ENCODE measurements around the gene AUNIP. TPM values are rescaled to one million over a fixed set of nuclear protein-coding genes. Genes with fewer than 3 reads are reported as not detected.

AUNIP gene
- polyA plus RNA-seq, 2 of the 4 experiments (the other 2 are of a cell fraction), result 6.5 to 8.4 TPM

GRCh38 chr1:25854554-25854953 lies 4.7 kb downstream of the AUNIP start:
- DNase-seq (ENCODE audit: low read depth in 1 of 2, low spot score in 1 of 2), result no peak
- ChIA-PET POLR2A (no interaction called here), CTCF (interaction anchor here (1.1 kb wide), 1 partner anchor 41 kb away, joined by 3 read pairs; no protein-coding TSS in a partner anchor)
- Histone ChIP-seq H3K4me1 (0 out of 3 replicates have a peak, but pooled peaks cover 7% of the 10 kb centered on the region), H3K4me2 (no peak overlapping the region), H3K4me3 (no peak overlapping the region), H3K27ac (no peak overlapping the region), H3K9me3 (no peaks in the 10 kb centered on the region)
- WGBS (ENCODE audit: missing lambda C conversion rate), result 91% methylated on average over 2 of the region's 2 CpGs
- TF ChIP-seq FOSB (CRISPR knock-in tag; IDR thresholded peaks at IDR 0.05), result no peak
- no peak for TF ChIP-seq RNF2 (IDR thresholded peaks at IDR 0.05; ENCODE audit: borderline replicate concordance, low read depth)
- no peak for TF ChIP-seq HOXA7 (CRISPR knock-in tag; IDR thresholded peaks at IDR 0.05)
- no peak for TF ChIP-seq JUN (IDR thresholded peaks at IDR 0.05)
- no peak for TF ChIP-seq CHD2 (IDR thresholded peaks at IDR 0.05; ENCODE audit: low read length, partially characterized antibody)
- TF ChIP-seq KDM1A (IDR thresholded peaks at IDR 0.05; ENCODE audit: low read depth), result no peak
- TF ChIP-seq BHLHE40 (IDR thresholded peaks at IDR 0.05; ENCODE audit: low read depth, low read length), result no peak
- FAIRE-seq, result no peak
- ATAC-seq, result no peak

- POLR2A ChIA-PET, result no interaction called here
- DNase-seq (ENCODE audit: low read depth in 1 of 2, low spot score in 1 of 2) (no peak), ATAC-seq (no peak), FAIRE-seq (no peak)
- Histone ChIP-seq H3K4me1 (no peaks in the 10 kb centered on the region), H3K4me2 (no peak overlapping the region), H3K27ac (no peak overlapping the region), H3K9me3 (no peaks in the 10 kb centered on the region), H3K4me3 (no peak overlapping the region)
- TF ChIP-seq EHF (CRISPR knock-in tag; IDR thresholded peaks at IDR 0.05) (no peak), ESRRA (IDR thresholded peaks at IDR 0.05; ENCODE audit: borderline replicate concordance, low read length) (no peak), HMGXB4 (CRISPR knock-in tag; IDR thresholded peaks at IDR 0.05; ENCODE audit: borderline replicate concordance) (no peak), FOXS1 (CRISPR knock-in tag; IDR thresholded peaks at IDR 0.05) (no peak), FOSB (CRISPR knock-in tag; IDR thresholded peaks at IDR 0.05) (no peak), USF2 (IDR thresholded peaks at IDR 0.05) (no peak), RFX5 (IDR thresholded peaks at IDR 0.05) (no peak)
- TF ChIP-seq, protein P1, sequence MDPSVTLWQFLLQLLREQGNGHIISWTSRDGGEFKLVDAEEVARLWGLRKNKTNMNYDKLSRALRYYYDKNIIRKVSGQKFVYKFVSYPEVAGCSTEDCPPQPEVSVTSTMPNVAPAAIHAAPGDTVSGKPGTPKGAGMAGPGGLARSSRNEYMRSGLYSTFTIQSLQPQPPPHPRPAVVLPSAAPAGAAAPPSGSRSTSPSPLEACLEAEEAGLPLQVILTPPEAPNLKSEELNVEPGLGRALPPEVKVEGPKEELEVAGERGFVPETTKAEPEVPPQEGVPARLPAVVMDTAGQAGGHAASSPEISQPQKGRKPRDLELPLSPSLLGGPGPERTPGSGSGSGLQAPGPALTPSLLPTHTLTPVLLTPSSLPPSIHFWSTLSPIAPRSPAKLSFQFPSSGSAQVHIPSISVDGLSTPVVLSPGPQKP (IDR thresholded peaks at IDR 0.05; ENCODE audit: low read depth, low read length), result no peak
- 0% methylated on average over 1 of the region's 1 CpG for WGBS (ENCODE audit: missing lambda C conversion rate)
- CTCF ChIA-PET, result interaction anchor here (0.9 to 2.0 kb wide), 5 partner anchors 12 to 80 kb away, joined by 3 to 4 read pairs (median 4); no protein-coding TSS in a partner anchor
Observed at GRCh38 chr1:25848531-25848930, 10.7 kb downstream of the AUNIP start.

GRCh38 chr1:25847929-25848328 lies 11.3 kb downstream of the AUNIP start:
- FAIRE-seq (no peak), DNase-seq (ENCODE audit: low read depth in 1 of 2, low spot score in 1 of 2) (no peak), ATAC-seq (no peak)
- Histone ChIP-seq H3K27ac (no peak overlapping the region), H3K4me1 (no peaks in the 10 kb centered on the region), H3K4me2 (no peak overlapping the region), H3K9me3 (no peaks in the 10 kb centered on the region), H3K4me3 (no peak overlapping the region)
- ChIA-PET POLR2A (no interaction called here), CTCF (interaction anchor here (0.9 to 2.0 kb wide), 5 partner anchors 11 to 81 kb away, joined by 3 to 4 read pairs (median 4); no protein-coding TSS in a partner anchor)
- TF ChIP-seq GATA3 (IDR thresholded peaks at IDR 0.05; ENCODE audit: borderline replicate concordance), result no peak
- TF ChIP-seq SREBF2 (IDR thresholded peaks at IDR 0.05), result no peak
- TF ChIP-seq HOXA7 (CRISPR knock-in tag; IDR thresholded peaks at IDR 0.05), result no peak
- no peak for TF ChIP-seq FOSB (CRISPR knock-in tag; IDR thresholded peaks at IDR 0.05)
- no peak for TF ChIP-seq FOXS1 (CRISPR knock-in tag; IDR thresholded peaks at IDR 0.05)
- TF ChIP-seq POLR2A (IDR thresholded peaks at IDR 0.05; ENCODE audit: low read length), result no peak
- no peak for TF ChIP-seq RNF2 (IDR thresholded peaks at IDR 0.05; ENCODE audit: borderline replicate concordance, low read depth)
- TF ChIP-seq KDM5A (IDR thresholded peaks at IDR 0.05), result no peak
- no peak for TF ChIP-seq RAD21 (conservative IDR thresholded peaks at IDR 0.05 in 1 of 2, IDR thresholded peaks at IDR 0.05 in 1 of 2)
- TF ChIP-seq JUN (IDR thresholded peaks at IDR 0.05), result no peak
- no peak for TF ChIP-seq USF2 (IDR thresholded peaks at IDR 0.05)
- TF ChIP-seq CEBPB (IDR thresholded peaks at IDR 0.05), result no peak
- no peak for TF ChIP-seq TFCP2L1 (CRISPR knock-in tag; IDR thresholded peaks at IDR 0.05)
- no peak for TF ChIP-seq CHD4 (IDR thresholded peaks at IDR 0.05; ENCODE audit: borderline replicate concordance)
- TF ChIP-seq EHMT2 (IDR thresholded peaks at IDR 0.05; ENCODE audit: low read depth), result no peak
- no peak for TF ChIP-seq HMGXB4 (CRISPR knock-in tag; IDR thresholded peaks at IDR 0.05; ENCODE audit: borderline replicate concordance)
- TF ChIP-seq MAFK (IDR thresholded peaks at IDR 0.05; ENCODE audit: partially characterized antibody), result no peak
- TF ChIP-seq NFE2L2 (conservative IDR thresholded peaks at IDR 0.05; ENCODE audit: low read length), result no peak
- no peak for TF ChIP-seq BHLHE40 (IDR thresholded peaks at IDR 0.05; ENCODE audit: low read depth, low read length)
- TF ChIP-seq CBX8 (IDR thresholded peaks at IDR 0.05), result no peak
- 88% methylated on average over 4 of the region's 4 CpGs for WGBS (ENCODE audit: missing lambda C conversion rate)

All from A549 (cell line).